GM21528 (cell line): ENCODE measurements around the gene GRIA4.

ENCODE experiments used
- ATAC-seq: cut with Tn5 transposase; IDR thresholded peaks from one replicate; pipeline ENCODE4 v1.9.1; 2021; ENCODE audit warnings: mild to moderate bottlenecking, moderate library complexity; ENCODE audit not compliant: unreplicated experiment, low FRiP score

Gene GRIA4

GRCh38 chr11:105907319-105907718, 297.4 kb downstream of the GRIA4 start:
- ATAC-seq: no peak

DNA sequence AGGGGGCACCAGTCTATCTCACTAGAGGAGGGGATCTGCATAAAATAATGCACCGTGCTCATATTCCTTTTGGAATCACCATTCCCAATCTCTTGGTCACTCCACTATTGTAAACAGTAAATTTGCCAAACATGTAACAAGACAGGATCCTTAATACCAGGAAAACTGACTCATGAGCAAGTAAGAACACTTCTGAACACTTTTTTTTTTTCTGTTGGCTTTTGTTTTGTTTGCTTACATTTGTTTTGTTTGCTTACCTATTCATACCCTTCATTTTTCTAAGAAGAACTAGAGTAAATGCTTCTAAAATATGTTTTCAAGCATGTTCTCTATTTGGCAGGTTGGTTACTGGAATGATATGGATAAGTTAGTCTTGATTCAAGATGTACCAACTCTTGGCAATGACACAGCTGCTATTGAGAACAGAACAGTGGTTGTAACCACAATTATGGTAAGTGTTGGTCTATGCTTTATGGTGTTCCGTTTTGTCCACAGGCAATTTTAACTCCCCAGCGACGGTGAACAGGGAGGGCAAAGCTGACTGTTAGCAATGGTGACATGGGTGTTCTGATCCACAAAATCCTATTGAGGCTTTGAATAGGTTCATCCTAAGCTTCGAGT, 300.3 kb downstream of the GRIA4 start:
- ATAC-seq: no peak

DNA sequence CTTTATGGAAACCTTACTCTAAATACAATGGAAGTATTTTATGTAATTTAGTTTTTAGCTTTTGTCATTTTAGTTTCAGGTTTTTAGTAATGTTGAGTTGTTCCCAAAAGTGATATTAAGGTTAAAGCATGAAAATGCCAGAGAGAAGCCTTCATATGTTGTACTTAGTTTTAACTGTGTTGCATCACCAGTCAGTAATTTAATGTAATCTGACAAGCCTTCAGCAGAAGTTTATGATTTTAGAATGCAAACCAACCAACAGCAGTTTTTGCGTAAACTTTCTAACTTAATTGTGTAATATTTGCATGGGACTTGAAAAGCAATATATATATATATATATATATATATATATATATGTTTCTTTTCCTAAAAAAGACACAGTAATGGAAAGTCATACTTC, 301.6 kb downstream of the GRIA4 start:
- no peak for ATAC-seq

- ATAC-seq: no peak
Observed at GRCh38 chr11:105912666-105913065, 302.8 kb downstream of the GRIA4 start.

GRCh38 chr11:105915021-105915420, 305.1 kb downstream of the GRIA4 start:
- ATAC-seq: no peak

- no peak for ATAC-seq
Observed at GRCh38 chr11:105918039-105918438, 308.2 kb downstream of the GRIA4 start.

GRCh38 chr11:105918600-105918999, 308.7 kb downstream of the GRIA4 start:
- ATAC-seq: no peak

DNA sequence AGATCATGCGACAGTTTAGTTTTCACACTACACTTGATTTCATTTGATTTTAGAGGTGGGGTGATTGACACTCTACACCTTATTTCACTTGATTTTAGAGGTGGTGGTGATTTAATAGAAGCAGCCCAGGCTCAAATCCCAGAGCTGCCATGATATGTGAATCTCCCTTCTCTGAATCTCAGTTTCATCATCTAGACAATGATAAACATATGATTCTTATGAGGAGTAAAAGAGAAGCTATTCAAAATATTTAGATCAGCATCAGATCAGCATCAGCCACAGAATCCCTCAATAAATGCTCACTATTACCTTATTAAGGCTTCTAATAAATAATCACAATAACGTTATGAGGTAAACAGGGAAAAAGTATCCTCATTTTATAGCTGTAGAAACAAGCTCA, 313.4 kb downstream of the GRIA4 start:
- no peak for ATAC-seq

DNA sequence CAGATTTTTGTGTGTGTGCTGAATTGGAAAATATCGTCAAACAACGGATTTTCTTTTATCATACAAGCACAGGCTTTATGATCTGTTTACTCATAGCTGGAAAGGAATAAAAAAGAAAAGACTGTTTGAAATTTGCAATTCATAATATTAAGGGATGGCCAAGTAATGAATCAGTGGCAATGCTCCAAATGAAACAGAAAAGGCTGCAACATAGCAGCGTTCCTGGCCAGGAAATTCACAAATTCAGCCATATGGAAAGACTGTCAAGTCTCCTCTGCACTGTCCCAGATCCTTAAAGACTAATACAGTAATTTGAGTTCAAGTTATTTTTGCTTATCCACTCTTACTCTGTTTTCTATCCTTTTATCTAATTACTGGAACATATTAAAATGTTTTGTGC, 313.9 kb downstream of the GRIA4 start:
- ATAC-seq: no peak

DNA sequence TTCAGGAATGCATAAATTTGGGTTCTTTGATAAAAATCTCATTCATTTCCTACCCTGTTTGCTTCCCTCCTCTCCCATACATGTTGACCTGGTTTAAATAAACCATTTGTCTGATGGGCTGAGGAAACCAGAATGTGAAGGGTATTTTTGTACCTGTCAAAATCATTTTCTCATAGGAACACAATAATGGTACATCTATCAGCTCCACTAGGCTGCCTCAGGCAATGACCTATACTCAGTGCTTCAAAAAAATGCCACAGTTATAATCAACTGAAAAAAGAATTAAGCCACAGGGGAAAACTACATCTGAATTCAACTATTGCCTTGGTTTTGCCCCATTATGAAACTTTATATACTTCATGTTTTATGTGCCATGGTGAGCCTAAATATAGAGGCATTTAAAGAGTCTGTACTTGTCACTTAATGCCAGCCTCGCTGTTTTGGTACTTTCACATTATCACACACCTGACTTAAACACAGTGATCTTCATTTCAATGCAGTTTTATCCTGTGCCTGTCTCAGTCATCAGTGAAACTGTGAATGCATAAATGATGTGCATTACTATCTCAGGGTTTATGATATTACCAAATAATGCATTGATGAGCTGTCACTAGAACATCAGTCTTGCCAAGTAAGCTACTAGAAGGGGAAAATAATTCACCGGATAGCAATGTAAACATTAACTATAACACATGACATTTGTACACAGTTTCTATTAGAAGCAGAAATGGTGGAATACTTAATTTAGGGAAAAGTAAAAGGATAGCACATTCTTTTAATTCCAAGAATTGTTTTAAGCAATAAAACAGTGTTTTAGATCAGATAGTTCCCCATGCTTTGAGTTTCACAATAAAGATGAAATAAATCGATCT, 319.4 kb downstream of the GRIA4 start:
- ATAC-seq: no peak

DNA sequence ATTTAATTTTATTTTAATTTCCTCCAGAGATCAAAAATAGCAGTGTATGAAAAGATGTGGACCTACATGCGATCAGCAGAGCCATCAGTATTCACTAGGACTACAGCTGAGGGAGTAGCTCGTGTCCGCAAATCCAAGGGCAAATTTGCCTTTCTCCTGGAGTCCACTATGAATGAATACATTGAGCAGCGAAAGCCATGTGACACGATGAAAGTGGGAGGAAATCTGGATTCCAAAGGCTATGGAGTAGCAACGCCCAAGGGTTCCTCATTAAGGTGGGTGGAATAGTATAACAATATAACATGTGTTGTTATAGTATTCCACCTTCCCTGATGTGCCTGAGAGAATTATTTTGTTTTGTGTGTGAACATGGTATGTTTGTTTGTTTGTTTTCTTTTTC, 323.8 kb downstream of the GRIA4 start:
- no peak for ATAC-seq

DNA sequence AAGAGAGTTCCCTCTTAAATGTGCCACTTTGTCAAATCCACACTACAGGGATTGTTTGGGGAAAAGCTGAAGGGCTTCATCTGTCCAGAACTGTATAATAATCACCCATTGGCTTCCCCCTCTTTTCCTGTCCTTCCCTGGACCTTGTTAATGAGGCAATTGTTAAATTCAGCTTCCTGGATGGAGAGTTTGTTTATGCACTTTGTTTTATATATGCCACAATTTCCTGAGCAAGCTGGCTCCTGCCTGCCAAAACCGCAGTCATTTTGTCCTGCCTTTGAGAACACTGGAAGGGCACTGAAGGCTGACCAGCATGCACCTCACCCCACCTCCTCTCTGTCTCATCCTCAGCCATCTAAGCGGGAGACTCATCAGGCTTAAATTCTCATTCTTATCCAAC, 325.9 kb downstream of the GRIA4 start:
- no peak for ATAC-seq

GRCh38 chr11:105937331-105937730, 327.5 kb downstream of the GRIA4 start:
- no peak for ATAC-seq

DNA sequence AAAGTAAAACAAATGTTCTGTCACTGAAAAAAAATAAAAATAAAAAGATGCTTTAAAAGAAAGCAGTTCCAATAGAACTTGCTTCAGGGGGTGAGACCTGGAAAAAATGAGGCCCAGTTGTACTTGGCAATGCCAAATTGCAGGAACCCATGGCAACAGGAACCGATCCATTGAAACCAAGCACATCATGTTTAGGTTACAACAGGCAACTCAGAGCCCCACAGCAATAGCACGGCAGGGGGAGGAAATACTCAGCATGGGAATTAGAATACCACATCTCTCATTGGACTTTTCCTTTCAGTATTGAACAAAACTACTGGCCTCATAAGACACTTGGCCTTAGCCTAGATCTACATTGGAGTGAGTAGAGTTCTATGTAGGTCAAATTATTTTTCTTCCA, 327.9 kb downstream of the GRIA4 start:
- no peak for ATAC-seq

- ATAC-seq: no peak
Observed at GRCh38 chr11:105942921-105943320, 333.0 kb downstream of the GRIA4 start.

DNA sequence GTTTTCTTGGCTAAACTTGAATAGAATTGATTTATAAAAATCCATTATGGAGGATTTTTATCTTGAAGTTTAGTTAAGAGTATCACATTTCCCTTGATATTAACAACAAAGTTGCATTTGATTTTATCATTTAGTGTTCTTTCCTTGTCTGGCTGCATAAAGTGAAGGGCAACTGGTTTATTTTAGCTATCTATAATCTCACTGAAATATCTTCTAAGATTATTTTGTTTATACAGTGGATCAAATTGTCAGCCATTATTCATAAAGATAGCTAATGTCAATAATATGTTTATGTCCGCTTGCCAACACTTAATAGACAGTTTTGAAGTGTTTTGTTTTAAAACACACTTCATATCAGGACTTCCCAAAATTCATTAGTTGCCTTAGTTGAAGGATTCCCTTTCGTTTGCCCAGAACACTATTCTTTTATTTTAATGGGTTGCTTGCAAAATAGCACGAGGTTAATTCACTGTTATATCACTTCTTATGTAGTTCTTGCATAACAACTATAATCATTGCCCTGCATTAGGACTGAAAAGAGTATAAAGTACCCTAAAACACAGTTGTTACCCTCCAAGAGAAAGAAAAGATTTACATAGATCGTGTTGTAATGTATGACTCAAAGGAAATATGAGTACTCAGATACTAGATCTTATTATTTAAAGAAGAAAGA, 339.2 kb downstream of the GRIA4 start:
- ATAC-seq: no peak

- no peak for ATAC-seq
Observed at GRCh38 chr11:105953886-105954285, 344.0 kb downstream of the GRIA4 start.

DNA sequence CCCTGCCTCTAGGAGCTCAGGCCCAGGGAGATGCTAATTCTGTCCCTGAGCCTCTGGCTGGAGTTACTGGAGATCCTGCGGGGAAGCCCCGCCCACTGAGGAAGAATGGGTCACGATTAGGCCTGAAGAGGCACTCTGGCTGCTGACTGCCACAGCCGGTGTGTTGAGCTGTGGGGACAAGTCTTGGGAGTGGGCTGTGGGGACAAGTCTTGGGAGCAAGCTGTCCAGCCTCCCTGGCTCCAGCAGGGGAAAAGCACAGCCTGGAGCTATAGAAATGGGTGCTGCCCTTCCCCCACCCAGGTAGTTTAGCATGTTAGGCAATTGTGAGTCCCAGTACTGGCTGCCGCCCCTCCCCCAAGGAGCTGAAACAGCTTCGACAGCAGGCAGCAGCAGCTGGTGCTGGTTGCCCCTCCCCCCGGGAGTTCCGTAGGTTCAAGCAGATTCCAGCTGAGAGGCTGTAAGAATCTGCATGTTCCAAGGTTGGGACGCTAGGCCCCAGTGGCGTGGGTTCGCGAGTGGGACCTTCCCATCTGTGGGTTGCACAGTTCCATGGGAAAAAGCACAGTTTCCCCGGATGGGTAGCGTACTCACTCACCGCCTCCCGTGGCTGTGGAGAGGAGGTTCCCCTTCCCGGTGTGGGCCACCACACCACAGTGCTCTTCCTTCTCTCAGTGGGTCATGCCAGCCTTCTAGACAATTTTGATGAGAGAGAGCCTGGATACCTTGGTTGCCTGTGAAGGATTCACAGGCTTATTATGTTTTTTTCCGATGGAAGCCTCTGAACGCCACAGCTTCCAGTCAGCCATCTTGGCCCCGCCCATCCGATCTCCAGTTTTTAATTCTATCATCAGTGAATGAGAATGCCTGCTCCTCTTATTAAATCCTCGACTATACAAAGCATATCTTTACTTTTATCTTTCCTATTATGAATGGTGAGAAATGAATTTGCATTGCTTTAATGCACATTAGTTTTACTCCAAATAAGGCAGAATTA, 350.7 kb downstream of the GRIA4 start:
- no peak for ATAC-seq

- ATAC-seq: no peak
Observed at GRCh38 chr11:105968021-105968697, 358.3 kb downstream of the GRIA4 start.

DNA sequence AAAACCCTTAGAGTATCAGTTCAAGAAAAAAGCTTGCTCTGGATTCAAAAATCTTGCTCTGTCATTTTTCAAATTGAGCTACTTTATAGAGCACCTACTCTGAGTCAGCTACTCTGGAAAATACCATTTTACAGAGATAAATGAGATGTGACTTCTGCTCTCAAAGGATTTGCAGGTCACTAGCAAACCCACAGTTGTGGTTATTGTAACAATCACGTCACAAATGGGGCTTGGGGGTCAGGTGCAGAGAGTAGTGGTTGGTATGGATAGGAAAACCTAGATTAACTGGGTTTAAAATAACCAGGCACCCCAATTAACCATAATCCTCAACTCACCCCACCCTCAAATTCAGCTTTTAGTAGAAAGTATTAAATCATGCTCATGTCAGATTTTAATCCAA, 359.9 kb downstream of the GRIA4 start:
- ATAC-seq: no peak
